ENCODE measurements around the gene RNF169.

GRCh38 chr11:74739546-74740270 is 8.9 kb upstream of the RNF169 start:
- TF ChIP-seq CTCF (IDR thresholded peaks at IDR 0.05; ENCODE audit: low read length) (peak; percentile 94), EZH2 (optimal IDR thresholded peaks at IDR 0.05; ENCODE audit: low read depth, low read length) (no peak), EZH2phosphoT487 (IDR thresholded peaks at IDR 0.05; ENCODE audit: low read length) (no peak)

Measured in MM.1S (cell line).